Stimulated activated CD4-positive, alpha-beta T cell treated with anti-CD3 and anti-CD28 coated beads, Interleukin-12 subunit alpha, Interleukin-12 subunit beta, amount 100 ng/mL, for 24 hours (primary cell): ENCODE measurements around the gene ACAD11.

Source experiments
- DNase-seq, 2 experiments: peaks; one replicate each; pipeline ENCODE4 v3.0.0-alpha.2; 2020; ENCODE audit warnings: low read depth in 2 of 2

Gene ACAD11, protein sequence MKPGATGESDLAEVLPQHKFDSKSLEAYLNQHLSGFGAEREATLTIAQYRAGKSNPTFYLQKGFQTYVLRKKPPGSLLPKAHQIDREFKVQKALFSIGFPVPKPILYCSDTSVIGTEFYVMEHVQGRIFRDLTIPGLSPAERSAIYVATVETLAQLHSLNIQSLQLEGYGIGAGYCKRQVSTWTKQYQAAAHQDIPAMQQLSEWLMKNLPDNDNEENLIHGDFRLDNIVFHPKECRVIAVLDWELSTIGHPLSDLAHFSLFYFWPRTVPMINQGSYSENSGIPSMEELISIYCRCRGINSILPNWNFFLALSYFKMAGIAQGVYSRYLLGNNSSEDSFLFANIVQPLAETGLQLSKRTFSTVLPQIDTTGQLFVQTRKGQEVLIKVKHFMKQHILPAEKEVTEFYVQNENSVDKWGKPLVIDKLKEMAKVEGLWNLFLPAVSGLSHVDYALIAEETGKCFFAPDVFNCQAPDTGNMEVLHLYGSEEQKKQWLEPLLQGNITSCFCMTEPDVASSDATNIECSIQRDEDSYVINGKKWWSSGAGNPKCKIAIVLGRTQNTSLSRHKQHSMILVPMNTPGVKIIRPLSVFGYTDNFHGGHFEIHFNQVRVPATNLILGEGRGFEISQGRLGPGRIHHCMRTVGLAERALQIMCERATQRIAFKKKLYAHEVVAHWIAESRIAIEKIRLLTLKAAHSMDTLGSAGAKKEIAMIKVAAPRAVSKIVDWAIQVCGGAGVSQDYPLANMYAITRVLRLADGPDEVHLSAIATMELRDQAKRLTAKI

DNA sequence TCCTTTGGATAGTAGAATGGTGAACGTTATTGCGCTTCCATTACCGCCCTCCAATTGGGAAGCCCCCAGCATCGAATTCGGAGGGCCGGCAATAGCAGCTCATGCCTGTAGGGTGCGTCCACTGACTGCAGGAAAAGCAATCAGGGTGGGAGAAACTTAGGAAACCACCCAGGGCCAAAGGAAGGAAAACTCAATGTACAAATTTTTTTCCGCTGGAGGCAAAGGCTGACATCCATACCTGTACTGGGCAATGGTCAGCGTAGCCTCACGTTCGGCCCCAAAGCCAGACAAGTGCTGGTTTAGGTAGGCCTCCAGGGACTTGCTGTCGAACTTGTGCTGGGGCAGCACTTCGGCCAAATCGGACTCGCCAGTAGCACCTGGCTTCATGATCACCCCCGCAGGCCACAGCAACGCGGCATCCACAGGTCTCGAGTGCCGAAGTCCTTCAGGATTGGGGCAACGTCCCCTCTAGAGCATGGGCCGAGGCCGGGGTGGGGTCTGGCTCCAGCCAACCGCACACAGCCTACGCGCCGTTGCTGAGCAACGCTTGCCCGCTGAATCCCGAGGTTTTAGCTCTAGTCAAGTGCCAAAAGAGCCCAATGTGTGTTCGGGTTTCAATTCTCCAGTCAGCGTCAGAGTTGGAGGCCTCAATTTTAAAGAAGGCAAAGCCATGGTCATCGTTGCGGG is at the start of gene ACAD11:
ACAD11 (minus strand) TSS at position 445 of the 687 bp plus-strand sequence; CDS start at position 387, 58 bp downstream.
- DNase-seq, result peak in 1 of 2 experiments; percentile 15

DNA sequence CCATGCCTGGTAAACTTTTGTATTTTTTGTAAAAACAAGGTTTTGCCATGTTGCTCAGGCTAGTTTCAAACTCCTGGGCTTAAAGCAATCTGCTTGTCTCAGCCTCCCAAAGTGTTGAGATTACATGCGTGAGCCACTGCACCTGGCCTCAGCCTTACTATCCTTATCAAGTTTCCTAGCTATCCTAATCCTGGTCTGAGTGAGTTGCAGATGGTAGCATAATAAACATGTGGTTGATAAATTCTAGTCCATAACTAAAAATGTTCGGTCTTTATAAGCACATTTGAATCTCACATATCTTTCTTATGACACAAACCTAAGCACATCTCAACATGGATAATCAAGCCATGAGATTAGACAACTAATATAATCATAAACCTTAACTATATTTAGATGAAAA is 44.1 kb upstream of the ACAD11 start:
- no peak for DNase-seq

DNA sequence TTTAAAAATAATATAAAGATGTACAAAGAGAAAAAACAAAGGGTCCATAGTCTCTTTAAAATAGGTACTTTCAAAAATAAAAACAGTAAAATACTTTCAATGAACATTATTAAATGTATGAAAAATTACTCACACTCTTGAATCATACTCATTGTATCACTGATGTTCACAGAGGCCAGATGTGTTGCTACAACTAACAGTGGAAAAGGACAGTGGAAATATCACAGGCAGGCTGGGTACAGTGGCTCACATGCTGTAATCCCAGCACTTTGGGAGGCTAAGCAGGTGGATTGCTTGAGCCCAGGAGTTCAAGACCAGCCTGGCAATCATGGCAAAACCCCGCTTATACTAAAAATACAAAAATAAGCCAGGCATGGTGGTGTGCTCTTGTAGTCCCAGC is 35.8 kb upstream of the ACAD11 start:
- no peak for DNase-seq

DNA sequence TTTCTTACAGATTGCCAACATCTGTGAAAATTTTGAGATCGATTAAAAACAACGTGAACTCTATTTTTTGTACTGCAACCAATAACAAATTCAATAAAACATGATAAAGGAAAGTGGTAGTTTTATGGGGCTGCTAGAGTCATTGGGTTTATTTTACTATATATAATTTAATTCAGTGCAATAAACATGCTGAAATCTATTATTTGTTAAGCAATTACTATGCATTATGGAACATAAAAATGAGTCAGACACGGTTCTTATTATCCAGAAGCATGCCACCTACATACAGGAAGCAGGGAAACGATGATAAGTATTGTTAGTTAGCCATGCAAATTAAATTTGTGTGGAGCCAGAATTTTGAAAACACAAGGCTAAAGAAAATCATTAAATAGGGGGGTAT is 35.4 kb upstream of the ACAD11 start:
- DNase-seq, result no peak

DNA sequence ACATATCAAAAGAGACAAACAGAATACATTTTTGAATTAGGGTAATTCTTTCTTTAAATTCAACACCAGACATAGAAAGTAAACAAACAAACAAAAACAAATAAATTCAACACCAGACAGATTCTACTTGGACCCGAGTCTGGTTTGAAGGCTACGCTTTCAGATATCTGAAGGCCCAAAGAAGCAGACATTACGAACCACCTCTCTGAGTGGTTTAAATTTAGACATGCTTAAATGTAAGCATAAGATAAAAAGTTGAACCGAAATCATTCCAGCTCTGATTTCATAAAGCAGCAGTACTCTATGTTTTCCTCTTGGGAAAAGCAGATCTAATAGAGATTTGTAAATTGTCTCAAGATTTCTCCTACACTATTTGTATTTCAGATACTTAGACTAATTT is 30.4 kb upstream of the ACAD11 start:
- no peak for DNase-seq

DNA sequence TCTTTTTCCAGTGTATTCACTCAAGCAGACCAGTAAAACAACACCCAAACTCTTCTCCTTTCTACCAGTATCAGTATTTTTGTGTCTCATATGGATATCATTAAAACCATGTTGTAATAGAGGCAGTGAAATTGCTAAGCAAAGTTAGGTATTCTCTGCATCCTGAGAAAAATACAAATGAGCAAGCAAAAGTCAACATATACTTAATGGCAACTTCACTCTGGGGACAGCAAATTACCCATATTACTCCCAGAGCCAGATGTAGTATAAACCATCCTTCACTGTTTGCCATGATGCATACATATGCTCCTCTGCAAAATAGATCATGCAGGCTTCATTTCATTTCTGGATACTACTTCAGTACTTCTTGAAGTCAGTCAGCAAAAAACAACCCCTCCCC is 22.6 kb upstream of the ACAD11 start:
- no peak for DNase-seq

DNA sequence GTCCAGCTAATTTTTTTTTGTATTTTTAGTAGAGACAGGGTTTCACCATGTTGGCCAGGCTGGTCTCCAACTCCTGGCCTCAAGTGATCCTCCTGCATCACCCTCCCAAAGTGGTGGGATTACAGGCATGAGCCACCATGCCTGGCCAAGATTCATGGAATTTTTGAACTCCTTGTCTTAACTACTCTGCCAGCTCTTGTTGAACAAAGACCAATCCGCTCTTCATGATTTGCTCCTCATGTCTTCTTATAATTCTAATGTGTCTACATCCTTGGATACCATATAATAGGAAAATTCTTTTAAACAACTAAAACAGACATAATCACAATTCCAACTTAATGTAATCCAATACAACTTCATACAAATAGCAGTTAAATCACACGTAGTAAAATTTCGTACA is 21.8 kb upstream of the ACAD11 start:
- no peak for DNase-seq

DNA sequence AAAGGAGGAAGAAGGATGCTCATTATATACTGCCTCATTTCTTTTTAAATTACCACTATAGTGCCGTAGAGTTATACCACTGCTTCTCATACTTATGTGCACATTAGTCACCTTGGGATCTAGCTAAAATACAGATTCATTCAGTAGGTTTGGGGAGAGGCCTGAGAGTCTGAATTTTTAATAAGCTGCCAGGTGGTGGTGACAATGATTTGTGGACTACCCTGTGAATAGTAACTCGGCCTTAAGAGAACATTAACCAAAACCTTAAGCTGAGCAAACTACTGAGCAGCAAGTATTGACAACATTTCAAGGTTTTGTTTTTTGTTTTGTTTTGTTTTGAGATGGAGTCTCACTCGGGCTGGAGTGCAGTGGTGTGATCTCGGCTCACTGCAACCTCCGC is 20.3 kb upstream of the ACAD11 start:
- no peak for DNase-seq

DNA sequence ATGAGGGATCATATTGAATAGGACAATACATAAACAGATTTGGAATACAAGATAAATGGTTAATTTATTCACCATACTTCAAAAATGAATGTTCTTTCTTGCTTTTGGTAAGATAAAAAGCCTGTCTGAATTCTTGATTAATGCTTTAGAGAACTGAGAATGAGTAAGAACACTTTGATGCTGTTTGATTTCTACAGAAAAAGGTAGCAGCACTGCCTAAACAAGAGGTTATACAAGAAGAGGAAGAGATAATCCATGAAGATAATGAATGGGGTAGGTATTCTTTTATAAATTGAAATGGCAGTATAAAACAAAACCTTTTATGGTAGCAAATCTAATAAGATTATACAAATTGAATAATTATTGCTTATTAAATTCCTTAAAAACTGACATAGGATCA is 15.8 kb upstream of the ACAD11 start:
- DNase-seq, result no peak

DNA sequence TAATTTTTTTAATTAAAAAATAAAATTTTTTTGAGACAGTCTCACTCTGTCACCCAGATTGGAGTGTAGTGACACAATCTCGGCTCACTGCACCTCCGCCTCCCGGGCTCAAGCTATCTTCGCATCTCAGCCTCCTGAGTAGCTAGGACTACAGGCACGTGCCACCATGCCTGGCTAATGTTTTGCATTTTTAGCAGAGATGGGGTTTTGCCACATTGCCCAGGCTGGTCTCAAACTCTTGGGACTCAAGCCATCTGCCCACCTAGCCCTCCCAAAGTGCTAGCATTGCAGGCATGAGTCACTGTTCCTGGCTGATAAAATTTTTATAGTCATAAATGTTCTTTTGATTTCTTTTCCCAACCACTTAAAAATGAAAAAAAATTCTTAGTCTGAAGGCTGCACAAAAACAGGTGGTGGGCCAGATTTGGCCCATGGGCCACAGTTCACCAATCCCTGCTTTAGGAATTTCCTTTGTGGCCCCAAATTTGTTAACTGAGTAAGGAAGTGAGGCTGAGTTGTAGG is 9.7 kb upstream of the ACAD11 start:
- DNase-seq, result no peak

DNA sequence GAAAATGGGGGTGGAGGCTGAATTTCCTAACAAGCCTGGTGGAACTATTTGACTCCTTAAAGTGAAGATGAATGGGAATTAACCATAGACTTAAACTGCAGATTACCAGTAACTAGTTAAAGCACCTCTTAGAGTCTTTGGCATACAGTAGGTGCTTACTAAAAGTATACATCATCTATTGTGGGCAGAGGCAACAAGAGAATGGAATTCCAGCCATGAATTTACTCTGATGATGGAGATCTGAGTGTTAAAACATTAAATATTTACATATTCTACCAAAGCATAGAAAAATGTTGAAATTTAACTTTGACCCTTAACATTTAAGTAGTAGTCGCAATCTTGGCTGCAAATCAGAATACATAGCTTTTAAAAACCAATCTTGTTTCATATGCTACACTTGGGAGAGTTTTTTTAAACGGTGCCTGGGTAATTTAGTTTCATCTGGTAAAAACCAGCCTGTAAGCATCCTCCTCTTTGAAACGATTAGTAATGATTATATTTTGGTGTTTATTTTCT is 5.7 kb upstream of the ACAD11 start:
- DNase-seq, result no peak

DNA sequence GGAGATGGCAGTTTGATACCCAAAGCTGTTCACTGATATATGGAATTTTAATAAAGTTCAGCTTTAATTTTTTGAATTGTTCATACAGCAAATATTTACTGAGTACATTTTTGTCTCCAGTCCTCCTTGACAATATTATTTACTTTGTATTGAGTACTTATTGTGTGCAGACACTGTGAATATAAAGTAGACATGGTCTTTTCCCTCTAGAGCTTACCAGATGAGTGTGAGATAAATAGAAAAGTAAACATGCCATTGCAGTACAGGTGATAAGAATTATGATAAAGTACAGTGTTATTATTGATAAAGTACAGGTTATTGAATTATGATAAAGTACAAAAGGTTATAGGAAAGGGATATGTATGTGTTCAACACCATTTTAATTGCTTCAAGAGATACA is 2.6 kb upstream of the ACAD11 start:
- no peak for DNase-seq

DNA sequence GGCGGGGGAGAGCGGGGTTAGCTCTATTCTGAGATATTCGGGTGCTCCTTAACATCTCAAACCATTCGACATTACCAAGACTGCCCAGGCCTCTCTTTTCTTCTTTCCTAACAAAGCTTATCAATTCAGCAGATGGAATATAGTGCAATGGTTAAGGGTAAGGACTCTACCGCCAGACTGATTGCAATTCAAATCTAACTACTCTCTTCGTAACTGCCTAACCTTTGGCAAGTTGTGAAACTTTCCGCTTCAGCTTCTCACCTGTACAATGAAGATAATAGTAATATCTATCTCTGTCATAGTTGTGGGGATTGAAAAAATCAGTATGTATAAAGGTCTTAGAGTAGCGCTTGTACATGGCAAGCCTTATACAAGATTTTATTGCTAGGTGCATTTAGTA is 1.5 kb upstream of the ACAD11 start:
- DNase-seq, result no peak

DNA sequence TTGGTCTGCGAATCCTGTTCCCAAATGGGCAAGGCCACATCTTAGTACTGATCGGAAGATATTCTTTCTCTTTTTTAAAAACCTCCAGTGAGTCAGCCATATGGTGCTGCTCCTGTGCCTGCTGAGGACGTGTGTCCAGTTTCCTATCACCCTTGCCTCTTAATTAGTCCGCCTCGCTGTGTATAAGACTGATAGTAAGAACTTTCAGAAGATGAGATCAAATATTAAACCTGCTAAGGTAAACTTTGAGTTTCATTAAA is 1.1 kb upstream of the ACAD11 start:
- DNase-seq, result no peak

DNA sequence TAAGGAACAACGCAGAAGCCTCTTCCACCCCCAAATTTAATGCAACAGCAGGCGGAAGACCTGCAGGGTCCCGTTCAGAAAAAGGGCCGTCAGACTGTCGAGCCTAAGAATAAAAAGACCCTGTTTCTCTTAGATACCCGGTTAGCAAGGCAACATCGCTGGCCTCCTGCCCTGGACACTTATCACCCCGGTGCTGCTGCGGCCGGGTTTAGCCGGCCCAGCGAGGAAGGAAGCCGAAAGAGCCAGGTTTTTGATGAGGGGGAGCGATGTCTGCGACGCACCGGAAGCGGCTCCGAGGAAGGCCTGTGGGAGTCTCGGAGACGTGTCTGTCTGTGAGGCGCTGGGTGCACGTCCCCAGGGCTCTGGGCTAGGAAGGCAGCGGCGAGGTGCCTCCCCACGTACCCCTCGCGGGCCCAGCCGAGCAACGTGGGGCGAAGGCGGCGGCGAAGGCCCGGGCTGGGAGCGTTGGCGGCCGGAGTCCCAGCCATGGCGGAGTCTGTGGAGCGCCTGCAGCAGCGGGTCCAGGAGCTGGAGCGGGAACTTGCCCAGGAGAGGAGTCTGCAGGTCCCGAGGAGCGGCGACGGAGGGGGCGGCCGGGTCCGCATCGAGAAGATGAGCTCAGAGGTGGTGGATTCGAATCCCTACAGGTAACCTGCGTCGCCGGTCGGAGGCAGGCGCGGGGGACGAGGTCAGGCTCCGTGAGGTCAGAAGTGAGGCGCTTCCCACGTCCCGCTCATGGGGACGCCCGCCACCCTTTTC is 622 bp upstream of the ACAD11 start, which contains the start of gene UBA5:
UBA5 (plus strand) TSS at position 278 of the 759 bp plus-strand sequence; CDS start at position 487, 209 bp downstream.
- DNase-seq, result peak; percentile 51 to 55

DNA sequence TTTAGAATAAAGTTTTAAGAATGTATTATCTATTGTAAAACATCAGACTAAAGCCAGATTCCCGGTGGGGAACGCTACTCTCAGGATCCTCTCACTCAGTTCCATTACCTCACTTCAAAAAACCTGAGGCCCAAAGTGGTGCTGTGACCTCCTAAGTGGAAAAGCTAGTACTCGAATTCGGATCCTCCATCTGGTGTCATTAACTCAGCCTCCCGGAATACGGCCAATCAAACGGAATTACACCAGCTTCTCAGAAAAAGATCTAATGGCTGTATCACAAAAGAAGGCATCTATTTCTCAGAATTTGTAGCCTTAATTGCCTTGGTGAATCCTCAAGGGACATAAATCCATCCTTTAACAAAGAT is 627 bp downstream of the ACAD11 start:
- DNase-seq, result no peak

DNA sequence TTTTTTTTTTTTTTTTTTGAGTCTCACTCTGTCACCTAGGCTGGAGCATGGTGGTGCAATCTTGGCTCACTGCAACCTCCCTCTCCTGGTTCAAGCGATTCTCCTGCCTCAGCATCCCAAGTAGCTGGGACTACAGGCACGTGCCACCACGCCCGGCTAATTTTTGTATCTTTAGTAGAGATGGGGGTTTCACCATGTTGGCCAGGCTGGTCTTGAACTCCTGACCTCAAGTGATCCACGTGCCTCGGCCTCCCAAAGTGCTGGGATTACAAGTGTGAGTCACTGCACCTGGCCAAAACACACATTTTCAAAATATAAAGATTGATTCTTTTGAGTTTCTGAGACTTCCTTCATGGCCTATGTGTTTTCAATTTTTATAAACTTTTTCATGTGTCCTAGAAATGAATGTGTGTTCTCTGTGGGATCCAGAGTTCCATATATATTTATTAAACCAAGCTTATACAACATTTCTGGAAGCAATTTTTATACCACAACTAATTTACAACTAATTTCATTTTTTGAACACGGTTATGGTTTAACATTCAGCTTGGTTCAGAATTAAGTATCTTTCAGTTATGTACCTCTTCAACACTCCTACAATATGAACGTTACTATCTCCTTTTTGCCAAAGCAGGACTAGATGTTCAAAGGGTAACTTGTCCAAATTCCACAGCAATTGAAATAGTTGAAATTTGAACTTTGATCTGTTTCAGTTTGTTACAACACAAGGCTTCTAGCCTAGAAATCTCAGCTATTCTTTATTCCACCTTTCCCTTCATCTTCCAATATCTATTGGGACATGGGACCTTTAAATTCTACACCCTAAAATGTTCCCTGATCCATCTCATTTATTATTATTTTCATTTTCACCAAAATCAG is 1.5 kb downstream of the ACAD11 start:
- no peak for DNase-seq

DNA sequence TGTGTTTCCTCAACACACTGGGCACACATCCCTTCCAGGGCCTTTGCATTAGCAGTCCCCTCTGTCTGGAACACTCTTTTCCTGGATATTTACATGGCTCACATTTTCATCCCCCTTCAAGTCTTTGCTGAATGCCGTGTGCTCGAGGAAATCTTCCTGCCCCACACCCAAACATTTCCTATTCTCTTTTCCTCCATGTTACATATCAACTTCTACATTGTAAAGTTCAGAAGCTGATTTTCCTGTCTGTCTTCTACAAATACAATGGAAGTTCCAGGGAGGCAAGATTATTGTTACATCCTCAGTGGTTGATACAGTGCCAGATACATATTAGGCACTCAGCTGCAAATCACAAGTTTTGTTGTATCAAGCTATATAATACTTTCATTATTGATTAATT is 4.1 kb downstream of the ACAD11 start:
- no peak for DNase-seq

DNA sequence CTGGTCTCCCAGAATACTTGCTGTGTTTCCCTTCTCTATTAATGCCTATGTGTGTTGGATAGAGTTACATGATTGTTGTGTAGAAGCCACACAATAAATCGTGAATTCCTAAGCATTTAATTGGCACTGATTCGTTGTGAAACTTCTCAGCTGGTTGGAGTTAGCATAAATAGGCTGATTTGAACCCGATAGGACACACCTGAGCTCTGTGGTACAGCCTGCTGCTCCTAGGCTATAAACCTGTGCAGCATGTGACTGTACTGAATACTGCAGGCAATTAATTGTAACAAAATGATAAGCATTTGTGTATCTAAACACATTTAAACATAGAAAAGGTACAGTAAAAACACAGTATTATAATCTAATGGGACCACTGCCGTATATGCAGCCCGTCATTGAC is 4.9 kb downstream of the ACAD11 start:
- no peak for DNase-seq

DNA sequence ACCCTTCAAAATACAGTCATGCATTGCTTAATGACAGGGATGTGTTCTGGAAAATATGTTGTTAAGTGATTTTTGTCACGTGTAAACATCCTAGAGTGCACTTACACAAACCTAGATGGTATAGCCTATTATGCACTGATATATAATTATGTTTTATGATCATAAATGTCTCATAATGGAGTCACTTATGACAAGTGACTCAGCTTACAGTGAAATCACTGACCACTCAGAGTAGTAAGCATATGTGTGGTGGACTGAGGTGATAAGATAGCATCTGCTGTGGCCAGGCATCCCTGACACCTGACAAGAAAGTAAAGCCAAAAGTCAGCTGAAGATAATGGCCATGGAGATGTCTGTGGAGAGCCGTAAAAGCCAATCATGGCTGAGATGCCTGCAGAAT is 5.4 kb downstream of the ACAD11 start:
- DNase-seq, result no peak
